ENCODE results near the gene KIF23. TPM values are rescaled to one million over a fixed set of nuclear protein-coding genes. Genes with fewer than 3 reads are reported as not detected.

KIF23 gene
- total RNA-seq, 2 donors from 2014 or later: 45.0 to 120 TPM

- ATAC-seq (no peak), DNase-seq (ENCODE audit: low spot score in 2 of 2) (no peak)
- H3K9me3 Mint-ChIP-seq: no peaks in the 10 kb centered on the region
- H3K36me3 Mint-ChIP-seq: peaks cover 45 to 46% of the 10 kb centered on the region in 2 donors
- peak overlapping the region in 1 of 2 donors; percentile 65 for H3K27ac Mint-ChIP-seq
These were observed 37.0 kb downstream of the KIF23 start for GRCh38 chr15:69450968-69451695.

GRCh38 chr15:69451951-69452691 lies 38.0 kb downstream of the KIF23 start:
- DNase-seq (ENCODE audit: low spot score in 2 of 2) (no peak), ATAC-seq (peak; percentile 37 to 53)
- H3K27ac Mint-ChIP-seq: peak overlapping the region; percentile 87 to 99
- H3K36me3 Mint-ChIP-seq: peaks cover 40% of the 10 kb centered on the region in 2 donors
- no peaks in the 10 kb centered on the region for H3K9me3 Mint-ChIP-seq

- Mint-ChIP-seq H3K9me3 (no peaks in the 10 kb centered on the region), H3K36me3 (peaks cover 40% of the 10 kb centered on the region in 2 donors), H3K27ac (peak within 1 kb of the TSS; percentile 87 to 99)
- peak; percentile 91 to 93 for ATAC-seq
- peak; percentile 94 to 97 for DNase-seq (ENCODE audit: low spot score in 2 of 2)
These were observed 38.8 kb downstream of the KIF23 start, which contains the start of gene RPLP1 for GRCh38 chr15:69452692-69453521. Gene RPLP1, plus strand, starts transcription at chr15:69452818. Its CDS starts 131 bp downstream, at chr15:69452949.

- Mint-ChIP-seq H3K9me3 (no peaks in the 10 kb centered on the region), H3K27ac (peak overlapping the region in 1 of 2 donors; percentile 87), H3K36me3 (peaks cover 40% of the 10 kb centered on the region in 2 donors)
- ATAC-seq (no peak), DNase-seq (ENCODE audit: low spot score in 2 of 2) (no peak)
These were observed 40.8 kb downstream of the KIF23 start for GRCh38 chr15:69454953-69455352.

- Mint-ChIP-seq H3K27ac (peak overlapping the region in 1 of 2 donors; percentile 84), H3K36me3 (peaks cover 40% of the 10 kb centered on the region in 2 donors)
- no peak for ATAC-seq
These were observed 42.3 kb downstream of the KIF23 start for GRCh38 chr15:69456208-69457166.

GRCh38 chr15:69457304-69458280 lies 43.4 kb downstream of the KIF23 start:
- peak overlapping the region in 1 of 2 donors; percentile 81 for H3K27ac Mint-ChIP-seq
- no peak for ATAC-seq
- no peak for DNase-seq (ENCODE audit: low spot score in 2 of 2)
- no peaks in the 10 kb centered on the region for H3K9me3 Mint-ChIP-seq
- H3K36me3 Mint-ChIP-seq: peaks cover 36 to 40% of the 10 kb centered on the region in 2 donors

More at GRCh38 chr15:69456208-69457166, 42.3 kb downstream of the KIF23 start:
- no peak for DNase-seq (ENCODE audit: low spot score in 2 of 2)
- no peaks in the 10 kb centered on the region for H3K9me3 Mint-ChIP-seq

- Mint-ChIP-seq H3K27ac (peak overlapping the region in 1 of 2 donors; percentile 90), H3K9me3 (no peaks in the 10 kb centered on the region), H3K36me3 (peaks cover 25 to 28% of the 10 kb centered on the region in 2 donors)
- DNase-seq (ENCODE audit: low spot score in 2 of 2) (no peak), ATAC-seq (no peak)
These were observed 44.9 kb downstream of the KIF23 start for GRCh38 chr15:69459066-69459465.

GRCh38 chr15:69460481-69460880 lies 46.3 kb downstream of the KIF23 start:
- no peak for ATAC-seq
- Mint-ChIP-seq H3K9me3 (no peaks in the 10 kb centered on the region), H3K36me3 (peaks cover 11 to 14% of the 10 kb centered on the region in 2 donors), H3K27ac (peak overlapping the region in 1 of 2 donors; percentile 22)
- no peak for DNase-seq (ENCODE audit: low spot score in 2 of 2)

- no peak for DNase-seq (ENCODE audit: low spot score in 2 of 2)
- Mint-ChIP-seq H3K9me3 (no peaks in the 10 kb centered on the region), H3K27ac (peak overlapping the region in 1 of 2 donors; percentile 89), H3K36me3 (peaks cover 0 to 4% of the 10 kb centered on the region in 2 donors)
- peak; percentile 9 to 17 for ATAC-seq
These were observed 47.9 kb downstream of the KIF23 start for GRCh38 chr15:69462030-69462492.

GRCh38 chr15:69462493-69463181 lies 48.5 kb downstream of the KIF23 start:
- no peaks in the 10 kb centered on the region for H3K9me3 Mint-ChIP-seq
- H3K36me3 Mint-ChIP-seq: peaks cover 0 to 4% of the 10 kb centered on the region in 2 donors
- peak overlapping the region; percentile 89 to 97 for H3K27ac Mint-ChIP-seq
- peak; percentile 86 to 94 for ATAC-seq
- DNase-seq (ENCODE audit: low spot score in 2 of 2): peak; percentile 92 to 93

GRCh38 chr15:69463182-69463756 lies 49.1 kb downstream of the KIF23 start:
- peak overlapping the region; percentile 89 to 97 for H3K27ac Mint-ChIP-seq
- DNase-seq (ENCODE audit: low spot score in 2 of 2) (no peak), ATAC-seq (no peak)

GRCh38 chr15:69465253-69465652 lies 51.1 kb downstream of the KIF23 start:
- Mint-ChIP-seq H3K36me3 (peaks cover 0 to 4% of the 10 kb centered on the region in 2 donors), H3K9me3 (no peaks in the 10 kb centered on the region), H3K27ac (no peak overlapping the region)
- DNase-seq (ENCODE audit: low spot score in 2 of 2): no peak
- ATAC-seq: no peak

More at GRCh38 chr15:69463182-69463756, 49.1 kb downstream of the KIF23 start:
- Mint-ChIP-seq H3K9me3 (no peaks in the 10 kb centered on the region), H3K36me3 (peaks cover 0 to 4% of the 10 kb centered on the region in 2 donors)

- H3K36me3 Mint-ChIP-seq: peaks cover 0 to 4% of the 10 kb centered on the region in 2 donors
- DNase-seq (ENCODE audit: low spot score in 2 of 2) (no peak), ATAC-seq (no peak)
- H3K9me3 Mint-ChIP-seq: no peaks in the 10 kb centered on the region
- no peak overlapping the region for H3K27ac Mint-ChIP-seq
These were observed 52.6 kb downstream of the KIF23 start for GRCh38 chr15:69466733-69467132.

Data from activated naive CD4-positive, alpha-beta T cell treated with anti-CD3 and anti-CD28 coated beads, Interleukin-2, amount 50 U/mL, for 72 hours (primary cell).